HEK293T (cell line): ENCODE data around the gene PRICKLE2.

Source experiments
- FOXK2 ChIP-seq: fragments of 450-650 bp; IDR thresholded peaks from 2 replicates; pipeline ENCODE4 v1.6.1; 2016; ENCODE audit warnings: mild to moderate bottlenecking
- SP1 ChIP-seq: fragments of 450-650 bp; IDR thresholded peaks from 2 replicates; pipeline ENCODE4 v1.6.1; 2017
- ZNF384 ChIP-seq: fragments of 450-650 bp; IDR thresholded peaks from 2 replicates; pipeline ENCODE4 v1.6.1; 2016

DNA sequence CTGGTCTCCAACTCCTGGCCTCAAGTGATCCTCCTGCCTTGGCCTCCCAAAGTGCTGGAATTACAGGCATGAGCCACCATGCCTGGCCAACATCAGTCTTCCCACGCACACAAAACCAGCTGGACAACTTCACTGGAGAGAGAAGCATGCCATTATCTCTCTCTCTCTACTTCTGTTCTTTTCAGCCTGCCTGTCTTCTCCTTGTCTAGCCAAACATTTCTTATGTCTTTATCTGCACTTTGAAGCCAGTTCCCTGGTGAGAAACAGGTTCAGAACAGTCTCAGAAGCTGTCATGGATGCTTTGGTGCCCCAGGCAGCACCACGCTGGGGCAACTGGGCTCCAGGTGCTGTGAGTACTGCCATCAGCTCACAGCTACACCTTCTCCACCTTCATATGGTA lies 79.8 kb downstream of the PRICKLE2 start:
- no peak for TF ChIP-seq FOXK2
- TF ChIP-seq SP1, result no peak
- TF ChIP-seq ZNF384, result no peak
